G401 (cell line): Measurements from ENCODE around the gene FRAT1. TPM values are rescaled to one million over a fixed set of nuclear protein-coding genes. Genes with fewer than 3 reads are reported as not detected.

Experiments used
- DNase-seq: peaks from one replicate; pipeline ENCODE4 v3.0.0-alpha.2; 2015; ENCODE audit warnings: low spot score
- in situ Hi-C: cut with HindIII; loops from 2 replicates; pipeline ENCODE4 v1.10.0; 2016; ENCODE audit warnings: low sequenced_read_pairs, mixed read lengths
- total RNA-seq: library from RNA; depleted of rRNA; stranded (reverse); fragments of >200 nt; shearing (Covaris generic); gene quantifications from 2 replicates; pipeline ENCODE4 v1.2.3, GENCODE V29; 2014; rRNA removed

The FRAT1 gene
- total RNA-seq, 1 experiment from 2014 or later: 12.1 TPM

GRCh38 chr10:97358781-97359180, 39.7 kb downstream of the FRAT1 start:
- in situ Hi-C loops: no loop called here

DNA sequence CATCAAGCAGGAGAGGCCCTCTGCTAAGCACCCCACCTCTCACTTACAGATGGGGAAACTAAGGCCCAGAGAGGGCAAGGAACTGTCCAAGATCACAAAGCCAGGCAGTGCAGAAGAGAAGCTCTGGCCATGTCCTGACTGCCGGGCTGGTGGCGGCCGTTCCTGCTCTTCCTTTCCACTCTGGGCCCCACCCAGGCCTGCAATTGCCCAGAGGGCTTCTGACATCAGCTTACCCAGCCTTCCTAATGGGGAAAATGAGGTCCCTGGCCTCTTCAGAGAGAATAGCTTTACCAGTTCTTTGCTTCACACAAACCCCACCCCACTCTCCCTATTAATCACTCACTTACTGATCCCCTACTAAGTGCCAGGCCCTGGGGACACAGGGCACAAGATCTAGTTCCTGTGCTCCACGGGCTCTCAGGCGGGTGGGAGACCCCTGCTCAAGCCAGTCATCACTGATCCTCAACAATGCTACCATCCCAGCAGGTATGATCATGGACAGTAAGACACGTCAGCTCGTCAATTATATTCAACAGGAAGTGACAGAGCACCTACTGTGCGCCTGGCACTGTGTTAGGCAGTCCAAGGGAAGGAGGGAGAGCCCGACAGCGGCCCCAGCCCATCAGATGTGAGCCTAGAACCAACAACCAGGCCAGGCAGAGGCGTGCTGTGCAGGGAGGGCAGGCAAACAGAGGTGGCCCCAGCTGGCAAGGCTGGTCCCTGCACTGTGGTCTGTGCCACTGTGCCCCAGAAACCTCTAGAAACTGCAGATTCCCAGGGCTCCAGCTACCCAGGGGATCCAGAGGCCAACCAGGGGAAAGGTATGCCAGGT, 41.9 kb downstream of the FRAT1 start:
- DNase-seq: no peak
- in situ Hi-C loops: no loop called here

More at GRCh38 chr10:97358781-97359180, 39.7 kb downstream of the FRAT1 start:
- no peak for DNase-seq

DNA sequence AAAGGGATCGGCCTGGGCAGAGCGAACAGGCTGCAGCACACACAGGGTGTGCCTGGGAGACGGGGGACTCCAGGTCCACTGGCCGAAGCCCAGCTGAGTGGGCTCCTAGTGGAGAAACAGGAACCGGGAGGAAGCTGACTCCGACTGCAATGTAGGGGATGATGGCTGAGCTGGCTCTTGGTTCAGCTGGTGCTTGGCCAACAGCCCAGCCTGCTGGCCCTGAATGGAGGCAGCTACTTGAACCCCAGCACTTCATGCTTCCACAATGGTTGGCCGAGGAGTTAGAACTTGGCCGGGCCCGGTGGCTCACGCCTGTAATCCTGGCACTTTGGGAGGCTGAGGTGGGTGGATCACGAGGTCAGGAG, 42.4 kb downstream of the FRAT1 start:
- no peak for DNase-seq
- in situ Hi-C loops: no loop called here

GRCh38 chr10:97362310-97363033, 43.4 kb downstream of the FRAT1 start:
- in situ Hi-C loops: no loop called here
- DNase-seq: peak; percentile 9

DNA sequence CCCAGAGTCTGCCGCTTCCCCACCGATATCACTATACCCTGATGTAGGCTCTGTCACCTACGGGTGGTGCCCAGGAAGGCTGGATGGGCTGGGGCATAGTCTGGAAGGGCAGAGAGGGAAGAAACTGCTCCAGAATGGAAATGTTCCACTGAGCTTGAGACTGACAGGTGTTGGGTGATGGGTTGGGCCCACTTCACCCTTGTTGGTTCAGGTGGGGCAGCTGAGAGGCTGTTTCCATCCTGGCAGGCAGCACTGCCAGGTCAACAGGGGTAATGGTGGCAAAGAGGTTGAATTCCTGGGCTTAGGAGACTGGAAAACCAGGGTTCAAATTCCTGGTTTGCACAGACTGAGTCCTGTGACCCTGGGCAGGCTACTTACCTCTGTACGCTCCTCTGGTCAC, 44.0 kb downstream of the FRAT1 start:
- in situ Hi-C loops: no loop called here
- DNase-seq: no peak

DNA sequence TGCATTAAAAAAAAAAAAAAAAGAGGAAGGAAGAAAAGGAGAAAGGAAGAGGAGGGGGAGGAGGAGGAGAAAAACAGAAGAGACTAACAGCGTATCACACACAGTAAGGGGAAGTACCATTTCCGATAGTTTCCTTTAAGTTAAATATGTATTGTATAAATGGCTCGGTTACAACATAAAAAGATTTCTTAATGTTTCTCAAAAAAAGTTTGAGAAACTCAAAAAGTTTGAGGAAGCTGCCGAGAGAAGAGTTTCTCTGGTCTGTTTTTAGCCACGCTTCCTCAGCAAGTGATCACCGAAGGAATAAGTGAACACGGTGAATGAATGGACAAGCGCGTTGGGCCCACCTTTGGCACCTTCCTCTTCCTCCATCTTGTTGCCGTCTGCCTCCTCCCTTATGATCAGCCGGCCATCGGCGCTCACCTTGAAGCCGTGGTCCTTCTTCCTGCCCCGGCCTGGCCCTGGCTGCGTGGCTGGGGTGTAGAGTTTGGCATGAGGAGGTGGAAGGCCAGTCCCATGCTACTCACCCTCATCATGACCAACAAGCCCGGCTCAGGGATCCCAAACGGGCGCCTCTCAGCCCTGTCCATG, 46.8 kb downstream of the FRAT1 start:
- DNase-seq: no peak
- in situ Hi-C loops: no loop called here

DNA sequence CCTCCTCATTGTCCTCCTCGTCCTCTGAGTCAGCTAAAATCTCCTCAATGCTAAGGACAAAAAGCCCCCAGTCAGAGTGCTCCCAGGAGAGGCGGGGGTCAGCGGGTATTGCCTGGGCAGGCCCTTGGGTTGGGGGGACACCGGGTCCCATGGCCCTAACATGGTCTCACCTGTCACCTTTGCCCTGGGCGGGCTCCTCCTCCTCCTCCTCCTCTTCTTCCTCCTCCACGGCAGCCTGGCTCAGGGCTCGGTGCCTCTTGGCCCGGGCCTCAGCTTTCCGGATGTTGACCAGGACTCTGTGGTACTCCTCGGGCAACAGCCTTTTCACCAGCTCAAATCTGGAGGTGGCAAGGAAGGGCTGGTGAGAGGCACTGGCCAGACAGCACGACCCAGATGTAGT, 47.5 kb downstream of the FRAT1 start:
- no peak for DNase-seq
- in situ Hi-C loops: no loop called here

DNA sequence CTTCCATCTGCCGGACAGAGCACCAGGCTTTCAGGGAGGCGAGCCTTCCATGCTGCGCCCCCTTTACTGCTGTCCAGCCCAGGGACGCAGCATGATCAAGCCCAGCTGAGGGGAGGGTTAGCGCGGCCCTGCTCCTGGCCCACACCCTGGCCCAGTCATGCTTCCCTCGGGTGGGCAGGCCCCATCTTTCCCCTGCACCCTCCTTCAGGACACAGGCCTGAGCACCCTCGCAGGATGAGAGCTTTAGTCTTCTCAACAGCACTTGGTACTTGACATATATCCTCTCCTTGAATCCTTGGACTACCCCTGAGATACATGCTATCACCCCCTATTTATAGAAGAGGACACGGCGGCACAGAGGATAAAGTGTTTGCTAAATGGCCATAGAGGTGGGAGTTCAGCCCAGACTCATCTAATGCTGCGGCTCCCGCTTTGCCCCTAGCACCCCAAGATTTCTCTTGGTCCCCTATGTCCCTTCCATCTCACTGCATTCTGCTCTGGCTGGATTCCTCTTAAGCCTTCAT, 48.1 kb downstream of the FRAT1 start:
- no peak for DNase-seq
- in situ Hi-C loops: no loop called here

Other genes with a start within 250 kb of the FRAT1 start
- 0.06 and 0.20 TPM in 2 replicates for gene SLIT1, start 133.3 kb upstream of the FRAT1 start, total RNA-seq
- gene ARHGAP19, start 26.6 kb upstream of the FRAT1 start, total RNA-seq: 8.8 and 11.3 TPM in 2 replicates
- 29.7 and 41.2 TPM in 2 replicates for gene FRAT2, start 15.5 kb downstream of the FRAT1 start, total RNA-seq
- 35.1 and 41.4 TPM in 2 replicates for gene RRP12, start 82.1 kb downstream of the FRAT1 start, total RNA-seq
- gene PGAM1, start 106.9 kb downstream of the FRAT1 start, total RNA-seq: 724 and 846 TPM in 2 replicates
- gene EXOSC1, start 126.7 kb downstream of the FRAT1 start, total RNA-seq: 56.7 and 61.7 TPM in 2 replicates
- gene ZDHHC16, start 126.9 kb downstream of the FRAT1 start, total RNA-seq: 70.4 and 82.5 TPM in 2 replicates
- gene MMS19, start 179.2 kb downstream of the FRAT1 start, total RNA-seq: 67.8 and 89.3 TPM in 2 replicates
- 32.5 and 39.5 TPM in 2 replicates for gene UBTD1, start 179.7 kb downstream of the FRAT1 start, total RNA-seq